HCT116 (cell line): Measurements from ENCODE around the gene UBE2E3. TPM values are rescaled to one million over a fixed set of nuclear protein-coding genes. Genes with fewer than 3 reads are reported as not detected.

Experiments used
- ATAC-seq: fragments of 200-7000 bp; cut with Tn5 transposase; 2 replicates; pipeline ENCODE4 v1.9.1; 2020; ENCODE audit warnings: mild to moderate bottlenecking, moderate library complexity
- BruUV-seq: library from RNA; stranded (reverse); fragments of 400-500 nt; replicated peaks from 2 replicates; lab custom pipeline; 2021; lab: Mats Ljungman, UMichigan
- CTCF ChIA-PET: fragments of 300-600 bp; sonication (Branson Sonifier 250); formaldehyde crosslinking; loops from one replicate; lab custom pipeline; 2021; ENCODE audit warnings: antibody characterized with exemption; lab: Charles Lee
- POLR2A ChIA-PET: fragments of 300-600, 350-600 bp; sonication (Branson Sonifier 250); formaldehyde crosslinking; loops from one replicate; lab custom pipeline; 2021; ENCODE audit warnings: antibody characterized with exemption; lab: Charles Lee
- RAD21 ChIA-PET, 2 experiments: fragments of 300-600 bp; sonication (Branson Sonifier 250); formaldehyde crosslinking; loops; one replicate each; lab custom pipeline; 2023; ENCODE audit warnings: low total read pairs in 2 of 2; ENCODE audit not compliant: uncharacterized antibody in 2 of 2, unreplicated experiment in 2 of 2, low non-redundant PET in 1 of 2; lab: Charles Lee
- DNase-seq: peaks from one replicate; pipeline ENCODE4 v3.0.0-alpha.2; 2010; ENCODE audit warnings: low read depth, low spot score
- H2AFZ ChIP-seq: fragments of 200-600 bp; shearing (Covaris generic), sonication (generic); 2 replicates; pipeline ENCODE4 v1.6.1; 2017; ENCODE audit warnings: low read depth, mixed run types, mixed read lengths, antibody characterized with exemption, low read length; ENCODE audit not compliant: poor library complexity, severe bottlenecking
- H3K27ac ChIP-seq: 2 replicates; pipeline ENCODE4 v1.5.1; 2012; ENCODE audit warnings: low read depth, low read length
- H3K27me3 ChIP-seq: fragments of 200-600 bp; sonication (generic); 2 replicates; pipeline ENCODE4 v1.6.1; 2016; ENCODE audit warnings: mixed run types, low read length, mixed read lengths; ENCODE audit not compliant: insufficient read depth
- H3K36me3 ChIP-seq, 2 experiments: fragments of 200-500 bp in 1 of 2; fragments of 200-600 bp in 1 of 2; sonication (Bioruptor generic) in 1 of 2; sonication (generic) in 1 of 2; 2 replicates each; pipeline versions ENCODE4 v1.5.1 to v1.6.1; 2014 to 2016; ENCODE audit warnings: low read length in 2 of 2, inconsistent platforms in 1 of 2, mixed read lengths in 1 of 2, mixed run types in 1 of 2; ENCODE audit not compliant: insufficient read depth in 2 of 2, control insufficient read depth in 1 of 2
- H3K4me1 ChIP-seq, 2 experiments: fragments of 200-600 bp in 1 of 2; sonication (generic) in 1 of 2; 2 replicates each; pipeline versions ENCODE4 v1.5.1 to v1.6.1; 2012 to 2017; ENCODE audit warnings: low read length in 2 of 2, inconsistent platforms in 1 of 2, mild to moderate bottlenecking in 1 of 2, mixed read lengths in 1 of 2, mixed run types in 1 of 2, moderate library complexity in 1 of 2; ENCODE audit not compliant: insufficient read depth in 2 of 2, control insufficient read depth in 1 of 2
- H3K4me2 ChIP-seq: fragments of 200-600 bp; sonication (generic); 2 replicates; pipeline ENCODE4 v1.6.1; 2017; ENCODE audit warnings: mixed run types, low read length, mixed read lengths
- H3K4me3 ChIP-seq, 2 experiments: fragments of 200-600 bp in 1 of 2; sonication (generic) in 1 of 2; replicated peaks in 1 of 2; 2 replicates each; pipeline ENCODE4 v1.5.1; 2011 to 2016; ENCODE audit warnings: low read length in 2 of 2, control low read depth in 1 of 2, low read depth in 1 of 2, mild to moderate bottlenecking in 1 of 2, mixed read lengths in 1 of 2, mixed run types in 1 of 2
- H3K79me2 ChIP-seq: fragments of 200-600 bp; sonication (generic); 2 replicates; pipeline ENCODE4 v1.6.1; 2017; ENCODE audit warnings: mild to moderate bottlenecking, mixed run types, low read length, moderate library complexity, mixed read lengths; ENCODE audit not compliant: insufficient read depth
- H3K9ac ChIP-seq: fragments of 200-600 bp; sonication (generic); 2 replicates; pipeline ENCODE4 v1.6.1; 2016; ENCODE audit warnings: low read length, mixed read lengths
- H3K9me2 ChIP-seq: fragments of 200-600 bp; sonication (generic), shearing (Covaris generic); 2 replicates; pipeline ENCODE4 v1.6.1; 2017; ENCODE audit warnings: mixed run types, mild to moderate bottlenecking, moderate library complexity; ENCODE audit not compliant: insufficient read depth
- H3K9me3 ChIP-seq, 2 experiments: fragments of 200-500 bp in 1 of 2; fragments of 200-600 bp in 1 of 2; sonication (Bioruptor generic) in 1 of 2; sonication (generic) in 1 of 2; 2 replicates each; pipeline ENCODE4 v1.6.1; 2014 to 2017; ENCODE audit warnings: low read length in 2 of 2, mixed read lengths in 2 of 2, inconsistent platforms in 1 of 2, low read depth in 1 of 2, mild to moderate bottlenecking in 1 of 2, mixed run types in 1 of 2, moderate library complexity in 1 of 2; ENCODE audit not compliant: control insufficient read depth in 1 of 2, insufficient read depth in 1 of 2
- H4K20me1 ChIP-seq: fragments of 200-600 bp; sonication (generic), shearing (Covaris generic); 2 replicates; pipeline ENCODE4 v1.6.1; 2017; ENCODE audit warnings: mixed run types, mild to moderate bottlenecking, moderate library complexity; ENCODE audit not compliant: insufficient read depth
- EGR1 ChIP-seq: IDR thresholded peaks from 2 replicates; pipeline ENCODE4 v1.6.1; 2012; ENCODE audit warnings: low read depth
- ELF1 ChIP-seq: IDR thresholded peaks from 2 replicates; pipeline ENCODE4 v1.6.1; 2012; ENCODE audit warnings: low read depth, borderline replicate concordance
- EZH2 ChIP-seq: fragments of 200-600 bp; sonication (generic); IDR thresholded peaks from 2 replicates; pipeline ENCODE4 v1.6.1; 2017; ENCODE audit warnings: antibody characterized with exemption, mixed run types
- FOSL1 ChIP-seq: IDR thresholded peaks from 2 replicates; pipeline ENCODE4 v1.6.1; 2012; ENCODE audit warnings: low read depth
- JUND ChIP-seq: IDR thresholded peaks from 2 replicates; pipeline ENCODE4 v1.6.1; 2012
- MAX ChIP-seq: IDR thresholded peaks from 2 replicates; pipeline ENCODE4 v1.6.1; 2012
- POLR2AphosphoS5 ChIP-seq: IDR thresholded peaks from 2 replicates; pipeline ENCODE4 v1.6.1; 2011; ENCODE audit warnings: mild to moderate bottlenecking, low read depth, low read length, moderate library complexity
- REST ChIP-seq: IDR thresholded peaks from 2 replicates; pipeline ENCODE4 v1.6.1; 2012; ENCODE audit warnings: low read depth
- SIN3A ChIP-seq: IDR thresholded peaks from 2 replicates; pipeline ENCODE4 v1.6.1; 2012; ENCODE audit warnings: low read depth
- SP1 ChIP-seq: IDR thresholded peaks from 2 replicates; pipeline ENCODE4 v1.6.1; 2012; ENCODE audit warnings: low read depth
- SRF ChIP-seq: IDR thresholded peaks from 2 replicates; pipeline ENCODE4 v1.6.1; 2012; ENCODE audit warnings: low read depth
- YY1 ChIP-seq: IDR thresholded peaks from 2 replicates; pipeline ENCODE4 v1.6.1; 2011; ENCODE audit warnings: low read length, low read depth, moderate library complexity, mild to moderate bottlenecking; ENCODE audit not compliant: insufficient replicate concordance; ENCODE audit errors: extremely low read depth
- ZFX ChIP-seq: fragments of 450-650 bp; IDR thresholded peaks from 2 replicates; pipeline ENCODE4 v1.6.1; 2017
- ZNF274 ChIP-seq: fragments of 200-500 bp; sonication (Bioruptor generic); IDR thresholded peaks from 2 replicates; pipeline ENCODE4 v1.6.1; 2014; ENCODE audit warnings: mild to moderate bottlenecking, low read depth, low read length, inconsistent platforms
- intact Hi-C: fragments of 100-400 bp; cut with micrococcal nuclease; formaldehyde crosslinking; loops from 2 replicates; pipeline ENCODE4 v1.10.0; 2022
- total RNA-seq: library from RNA; stranded (reverse); gene quantifications from one replicate; pipeline ENCODE4 v1.2.1, GENCODE V29; 2021; ENCODE audit not compliant: unreplicated experiment
- TF ChIP-seq, protein P1 (sequence below): IDR thresholded peaks from 2 replicates; pipeline ENCODE4 v1.6.1; 2012
- TF ChIP-seq, protein P2 (sequence below), 3 experiments: fragments of 200-600 bp in 1 of 3; sonication (generic) in 1 of 3; IDR thresholded peaks in 2 of 3; conservative IDR thresholded peaks in 1 of 3; 2 replicates each; pipeline ENCODE4 v1.5.1; 2012 to 2017; ENCODE audit warnings: low read depth in 2 of 3, low read length in 2 of 3, antibody characterized with exemption in 1 of 3, borderline replicate concordance in 1 of 3, control low read depth in 1 of 3, mild to moderate bottlenecking in 1 of 3, mixed read lengths in 1 of 3, mixed run types in 1 of 3, moderate library complexity in 1 of 3; ENCODE audit not compliant: insufficient read depth in 1 of 3

UBE2E3 gene
- total RNA-seq, 1 experiment from 2014 or later = 64.2 TPM

DNA sequence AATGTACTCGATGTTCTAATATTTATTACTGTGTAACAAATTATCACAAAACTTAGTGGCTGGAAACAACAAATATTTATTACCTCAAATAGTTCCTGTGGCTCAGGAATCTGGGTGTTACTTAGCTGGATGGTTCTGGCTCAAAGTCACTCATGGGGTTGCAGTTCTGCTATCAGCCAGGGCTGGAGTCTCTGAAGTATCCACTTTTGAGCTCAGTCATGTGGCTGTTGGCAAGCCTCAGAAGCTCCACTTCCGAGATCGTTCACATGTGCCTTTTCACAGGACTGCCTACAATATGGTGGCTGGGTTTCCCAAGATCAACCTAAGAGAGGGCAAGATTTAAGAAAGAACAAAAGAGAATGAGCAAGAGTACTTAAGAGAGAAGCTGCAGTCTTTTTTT, 19.4 kb upstream of the UBE2E3 start:
- intact Hi-C loops = no loop called here
- Histone ChIP-seq H3K27me3 (no peaks in the 10 kb centered on the region), H3K36me3 (no peaks in the 10 kb centered on the region), H3K79me2 (no peaks in the 10 kb centered on the region), H3K4me3 (no peak overlapping the region), H4K20me1 (no peaks in the 10 kb centered on the region), H2AFZ (no peak overlapping the region), H3K9ac (no peak overlapping the region), H3K27ac (no peak overlapping the region), H3K4me2 (no peak overlapping the region), H3K9me2 (no peaks in the 10 kb centered on the region), H3K4me1 (no peaks in the 10 kb centered on the region), H3K9me3 (no peaks in the 10 kb centered on the region)
- ChIA-PET CTCF (no interaction called here), POLR2A (no interaction called here), RAD21 (no interaction called here)
- ATAC-seq = no peak
- TF ChIP-seq MAX (no peak), SIN3A (no peak)
- TF ChIP-seq, protein P1, sequence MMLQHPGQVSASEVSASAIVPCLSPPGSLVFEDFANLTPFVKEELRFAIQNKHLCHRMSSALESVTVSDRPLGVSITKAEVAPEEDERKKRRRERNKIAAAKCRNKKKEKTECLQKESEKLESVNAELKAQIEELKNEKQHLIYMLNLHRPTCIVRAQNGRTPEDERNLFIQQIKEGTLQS = no peak
- BruUV-seq = no TSS peak
- no peak for DNase-seq

- ChIA-PET RAD21 (no interaction called here), CTCF (no interaction called here), POLR2A (no interaction called here)
- H3K4me1 ChIP-seq = no peaks in the 10 kb centered on the region
- no peaks in the 10 kb centered on the region for H3K79me2 ChIP-seq
- intact Hi-C loops = no loop called here
- H4K20me1 ChIP-seq = no peaks in the 10 kb centered on the region
- H3K36me3 ChIP-seq = no peaks in the 10 kb centered on the region
- H3K27me3 ChIP-seq = no peaks in the 10 kb centered on the region
- no TSS peak for BruUV-seq
- no peak overlapping the region for H2AFZ ChIP-seq
- DNase-seq = no peak
- H3K4me3 ChIP-seq = no peak overlapping the region
- H3K4me2 ChIP-seq = no peak overlapping the region
- no peak overlapping the region for H3K9ac ChIP-seq
- H3K27ac ChIP-seq = no peak overlapping the region
- no peak for ATAC-seq
- H3K9me2 ChIP-seq = no peaks in the 10 kb centered on the region
- H3K9me3 ChIP-seq = no peaks in the 10 kb centered on the region
- TF ChIP-seq YY1 = no peak
- TF ChIP-seq EGR1 = no peak
- no peak for TF ChIP-seq ZNF274
- no peak for TF ChIP-seq EZH2
- no peak for TF ChIP-seq REST
- no peak for TF ChIP-seq SRF
- no peak for TF ChIP-seq JUND
- TF ChIP-seq SIN3A = no peak
- TF ChIP-seq POLR2AphosphoS5 = no peak
- no peak for TF ChIP-seq SP1
- no peak for TF ChIP-seq FOSL1
- no peak for TF ChIP-seq ZFX
- TF ChIP-seq, protein P2, sequence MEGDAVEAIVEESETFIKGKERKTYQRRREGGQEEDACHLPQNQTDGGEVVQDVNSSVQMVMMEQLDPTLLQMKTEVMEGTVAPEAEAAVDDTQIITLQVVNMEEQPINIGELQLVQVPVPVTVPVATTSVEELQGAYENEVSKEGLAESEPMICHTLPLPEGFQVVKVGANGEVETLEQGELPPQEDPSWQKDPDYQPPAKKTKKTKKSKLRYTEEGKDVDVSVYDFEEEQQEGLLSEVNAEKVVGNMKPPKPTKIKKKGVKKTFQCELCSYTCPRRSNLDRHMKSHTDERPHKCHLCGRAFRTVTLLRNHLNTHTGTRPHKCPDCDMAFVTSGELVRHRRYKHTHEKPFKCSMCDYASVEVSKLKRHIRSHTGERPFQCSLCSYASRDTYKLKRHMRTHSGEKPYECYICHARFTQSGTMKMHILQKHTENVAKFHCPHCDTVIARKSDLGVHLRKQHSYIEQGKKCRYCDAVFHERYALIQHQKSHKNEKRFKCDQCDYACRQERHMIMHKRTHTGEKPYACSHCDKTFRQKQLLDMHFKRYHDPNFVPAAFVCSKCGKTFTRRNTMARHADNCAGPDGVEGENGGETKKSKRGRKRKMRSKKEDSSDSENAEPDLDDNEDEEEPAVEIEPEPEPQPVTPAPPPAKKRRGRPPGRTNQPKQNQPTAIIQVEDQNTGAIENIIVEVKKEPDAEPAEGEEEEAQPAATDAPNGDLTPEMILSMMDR (IDR thresholded peaks at IDR 0.05 in 2 of 3, conservative IDR thresholded peaks at IDR 0.05 in 1 of 3; ENCODE audit: borderline replicate concordance in 1 of 3, insufficient read depth in 1 of 3, low read depth in 2 of 3, low read length in 2 of 3) = no peak
- no peak for TF ChIP-seq ELF1
These were observed 17.6 kb upstream of the UBE2E3 start for GRCh38 chr2:180962727-180963314.
